Fibroblast of lung (primary cell): ENCODE results near the gene CCNL1. TPM values are rescaled to one million over a fixed set of nuclear protein-coding genes. Genes with fewer than 3 reads are reported as not detected.
"Not testable (repeated sequence)": the region's sequence is repeated elsewhere in the genome, so short reads cannot be mapped to it uniquely, and the experiment has no call there.

Source experiments
- DNase-seq, 2 donors: peaks; one replicate each; pipeline versions ENCODE4 v3.0.0 to v3.0.0-alpha.2; 2010; ENCODE audit warnings: low read depth in 2 of 2
- H2AFZ ChIP-seq: 2 replicates; pipeline ENCODE4 v1.5.1; 2012; ENCODE audit warnings: low read length, control low read depth, inconsistent platforms
- H3K27ac ChIP-seq: 2 replicates; pipeline ENCODE4 v1.5.1; 2011; ENCODE audit warnings: low read length, control low read depth; ENCODE audit not compliant: insufficient read depth
- H3K27me3 ChIP-seq: 2 replicates; pipeline ENCODE4 v1.5.1; 2011; ENCODE audit warnings: mild to moderate bottlenecking, low read length; ENCODE audit not compliant: control insufficient read depth, insufficient read depth
- H3K36me3 ChIP-seq: 2 replicates; pipeline ENCODE4 v1.5.1; 2011; ENCODE audit warnings: low read length; ENCODE audit not compliant: control insufficient read depth, insufficient read depth
- H3K4me1 ChIP-seq: 2 replicates; pipeline ENCODE4 v1.5.1; 2011; ENCODE audit warnings: low read length; ENCODE audit not compliant: control insufficient read depth, insufficient read depth; ENCODE audit errors: extremely low read depth
- H3K4me2 ChIP-seq: 2 replicates; pipeline ENCODE4 v1.5.1; 2011; ENCODE audit warnings: low read length, control low read depth; ENCODE audit not compliant: insufficient read depth; ENCODE audit errors: extremely low read depth
- H3K4me3 ChIP-seq, 4 experiments: fragments of 200-600 bp in 1 of 4; sonication (generic) in 1 of 4; replicated peaks in 1 of 4; 2 replicates each; pipeline ENCODE4 v1.5.1; 2011 to 2016; ENCODE audit warnings: low read length in 4 of 4, low read depth in 3 of 4, mild to moderate bottlenecking in 3 of 4, control low read depth in 2 of 4, inconsistent platforms in 1 of 4, mixed read lengths in 1 of 4; ENCODE audit not compliant: insufficient read depth in 1 of 4; ENCODE audit errors: control extremely low read depth in 1 of 4
- H3K79me2 ChIP-seq: 2 replicates; pipeline ENCODE4 v1.5.1; 2012; ENCODE audit warnings: mild to moderate bottlenecking, low read length, inconsistent platforms; ENCODE audit not compliant: control insufficient read depth, insufficient read depth
- H3K9ac ChIP-seq: 2 replicates; pipeline ENCODE4 v1.5.1; 2011; ENCODE audit warnings: mild to moderate bottlenecking, low read length, control low read depth; ENCODE audit not compliant: insufficient read depth
- H3K9me3 ChIP-seq: 2 replicates; pipeline ENCODE4 v1.5.1; 2012; ENCODE audit warnings: low read depth, low read length; ENCODE audit not compliant: control insufficient read depth, insufficient read depth
- H4K20me1 ChIP-seq: 2 replicates; pipeline ENCODE4 v1.5.1; 2011; ENCODE audit warnings: low read length; ENCODE audit not compliant: control insufficient read depth, insufficient read depth; ENCODE audit errors: extremely low read depth
- EZH2 ChIP-seq: IDR thresholded peaks from 2 replicates; pipeline ENCODE4 v1.5.1; 2012; ENCODE audit warnings: low read length, control low read depth, mild to moderate bottlenecking; ENCODE audit errors: missing control alignments
- polyA plus RNA-seq, 2 donors: library from polyadenylated mRNA; depleted of rRNA in 1 of 2; stranded (reverse) in 1 of 2; unstranded in 1 of 2; fragments of >200 nt; gene quantifications; 2 replicates each; pipeline ENCODE4 v1.2.1, GENCODE V29; 2011 to 2012; ENCODE audit warnings: missing spikeins in 1 of 2
- total RNA-seq: library from RNA; depleted of rRNA; stranded (reverse); fragments of >200 nt; gene quantifications from 2 replicates; pipeline ENCODE4 v1.2.1, GENCODE V29; 2014
- TF ChIP-seq, protein P1 (sequence below), 2 donors: IDR thresholded peaks in 1 of 2; conservative IDR thresholded peaks in 1 of 2; 1 replicate in 1 of 2; 2 replicates in 1 of 2; pipeline ENCODE4 v1.5.1; 2011 to 2012; ENCODE audit warnings: low read length in 2 of 2, control low read depth in 1 of 2, inconsistent platforms in 1 of 2, low read depth in 1 of 2, mild to moderate bottlenecking in 1 of 2

The CCNL1 gene
- total and polyA plus RNA-seq, 2 donors (not counting 1 experiment from before 2014, with no cell fraction given), result 63.8 to 219 TPM

DNA sequence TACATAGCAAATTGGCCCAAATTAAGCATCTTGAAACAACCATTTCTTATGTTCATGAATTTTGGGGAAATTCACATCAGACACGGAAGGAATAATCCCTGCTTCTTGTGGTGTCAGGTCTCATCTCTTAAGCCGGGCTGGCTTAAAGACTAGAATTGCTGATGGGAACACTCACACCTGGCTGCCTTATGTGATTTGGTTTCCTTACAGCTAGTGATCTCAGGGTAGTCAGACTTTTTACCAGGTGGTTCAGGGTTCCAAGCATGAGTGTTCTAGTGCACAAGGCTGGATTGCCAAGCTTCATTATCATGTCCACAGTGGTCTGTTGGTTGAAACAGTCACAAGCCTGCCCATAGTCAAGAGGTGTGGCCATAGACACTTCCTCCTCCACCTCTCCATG is 20.3 kb upstream of the CCNL1 start:
- Histone ChIP-seq H3K27ac (no peak overlapping the region), H3K9ac (no peak overlapping the region), H2AFZ (no peak overlapping the region), H3K36me3 (no peaks in the 10 kb centered on the region), H3K79me2 (peaks cover 16% of the 10 kb centered on the region), H3K27me3 (no peaks in the 10 kb centered on the region), H3K4me1 (peaks cover 5% of the 10 kb centered on the region), H3K4me2 (no peak overlapping the region), H3K4me3 (no peak overlapping the region), H3K9me3 (no peaks in the 10 kb centered on the region), H4K20me1 (no peaks in the 10 kb centered on the region)
- DNase-seq, result no peak
- TF ChIP-seq, protein P1, sequence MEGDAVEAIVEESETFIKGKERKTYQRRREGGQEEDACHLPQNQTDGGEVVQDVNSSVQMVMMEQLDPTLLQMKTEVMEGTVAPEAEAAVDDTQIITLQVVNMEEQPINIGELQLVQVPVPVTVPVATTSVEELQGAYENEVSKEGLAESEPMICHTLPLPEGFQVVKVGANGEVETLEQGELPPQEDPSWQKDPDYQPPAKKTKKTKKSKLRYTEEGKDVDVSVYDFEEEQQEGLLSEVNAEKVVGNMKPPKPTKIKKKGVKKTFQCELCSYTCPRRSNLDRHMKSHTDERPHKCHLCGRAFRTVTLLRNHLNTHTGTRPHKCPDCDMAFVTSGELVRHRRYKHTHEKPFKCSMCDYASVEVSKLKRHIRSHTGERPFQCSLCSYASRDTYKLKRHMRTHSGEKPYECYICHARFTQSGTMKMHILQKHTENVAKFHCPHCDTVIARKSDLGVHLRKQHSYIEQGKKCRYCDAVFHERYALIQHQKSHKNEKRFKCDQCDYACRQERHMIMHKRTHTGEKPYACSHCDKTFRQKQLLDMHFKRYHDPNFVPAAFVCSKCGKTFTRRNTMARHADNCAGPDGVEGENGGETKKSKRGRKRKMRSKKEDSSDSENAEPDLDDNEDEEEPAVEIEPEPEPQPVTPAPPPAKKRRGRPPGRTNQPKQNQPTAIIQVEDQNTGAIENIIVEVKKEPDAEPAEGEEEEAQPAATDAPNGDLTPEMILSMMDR (conservative IDR thresholded peaks at IDR 0.05 in 1 of 2, IDR thresholded peaks at IDR 0.05 in 1 of 2; ENCODE audit: low read depth in 1 of 2, low read length in 2 of 2), result no peak
- TF ChIP-seq EZH2, result no peak

DNA sequence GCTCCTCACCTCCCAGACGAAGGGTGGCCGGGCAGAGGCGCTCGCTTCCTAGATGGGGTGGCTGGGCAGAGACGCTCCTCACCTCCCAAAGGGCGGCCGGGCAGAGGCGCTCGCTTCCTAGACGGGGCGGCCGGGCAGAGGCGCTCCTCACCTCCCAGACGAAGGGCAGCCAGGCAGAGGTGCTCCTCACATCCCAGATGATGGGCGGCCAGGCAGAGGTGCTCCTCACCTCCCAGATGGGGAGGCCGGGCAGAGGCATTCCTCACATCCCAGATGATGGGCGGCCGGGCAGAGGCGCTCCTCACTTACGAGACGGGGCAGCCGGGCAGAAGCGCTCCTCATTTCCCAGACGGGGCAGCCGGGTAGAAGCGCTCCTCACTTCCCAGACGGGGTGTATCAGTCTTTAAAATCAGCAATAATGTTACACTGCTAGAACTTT is 19.4 kb upstream of the CCNL1 start:
- no peak overlapping the region for H3K4me2 ChIP-seq
- no peaks in the 10 kb centered on the region for H3K27me3 ChIP-seq
- H4K20me1 ChIP-seq, result no peaks in the 10 kb centered on the region
- no peak overlapping the region for H3K9ac ChIP-seq
- no peak for DNase-seq
- peaks cover 16% of the 10 kb centered on the region for H3K79me2 ChIP-seq
- no peak overlapping the region for H3K4me3 ChIP-seq
- TF ChIP-seq EZH2, result no peak
- TF ChIP-seq, protein P1 (conservative IDR thresholded peaks at IDR 0.05 in 1 of 2, IDR thresholded peaks at IDR 0.05 in 1 of 2; ENCODE audit: low read depth in 1 of 2, low read length in 2 of 2), result no peak
- H2AFZ ChIP-seq, result no peak overlapping the region
- H3K4me1 ChIP-seq, result peaks cover 5% of the 10 kb centered on the region
- no peaks in the 10 kb centered on the region for H3K9me3 ChIP-seq
- H3K27ac ChIP-seq, result no peak overlapping the region
- H3K36me3 ChIP-seq, result no peaks in the 10 kb centered on the region

DNA sequence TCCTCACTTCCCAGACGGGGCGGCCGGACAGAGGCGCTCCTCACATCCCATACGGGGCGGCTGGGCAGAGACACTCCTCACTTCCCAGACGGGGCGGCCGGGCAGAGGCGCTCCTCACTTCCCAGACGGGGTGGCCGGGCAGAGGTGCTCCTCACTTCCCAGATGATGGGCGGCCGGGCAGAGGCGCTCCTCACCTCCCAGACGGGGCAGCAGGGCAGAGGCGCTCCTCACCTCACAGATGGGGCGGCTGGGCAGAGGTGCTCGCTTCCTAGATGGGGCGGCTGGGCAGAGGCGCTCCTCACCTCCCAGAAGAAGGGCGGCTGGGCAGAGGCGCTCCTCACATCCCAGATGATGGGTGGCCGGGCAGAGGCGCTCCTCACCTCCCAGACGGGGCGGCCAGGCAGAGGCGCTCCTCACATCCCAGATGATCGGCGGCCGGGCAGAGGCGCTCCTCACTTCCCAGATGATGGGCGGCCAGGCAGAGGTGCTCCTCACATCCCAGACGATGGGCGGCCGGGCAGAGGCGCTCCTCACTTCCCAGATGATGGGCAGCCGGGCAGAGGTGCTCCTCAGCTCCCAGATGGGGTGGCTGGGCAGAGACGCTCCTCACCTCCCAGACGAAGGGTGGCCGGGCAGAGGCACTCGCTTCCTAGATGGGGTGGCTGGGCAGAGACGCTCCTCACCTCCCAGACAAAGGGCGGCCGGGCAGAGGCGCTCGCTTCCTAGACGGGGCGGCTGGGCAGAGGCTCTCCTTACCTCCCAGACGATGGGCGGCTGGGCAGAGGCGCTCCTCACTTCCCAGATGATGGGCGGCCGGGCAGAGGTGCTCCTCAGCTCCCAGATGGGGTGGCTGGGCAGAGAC is 18.8 kb upstream of the CCNL1 start:
- H3K9me3 ChIP-seq, DNase-seq, H3K36me3 ChIP-seq, H3K4me2 ChIP-seq, H3K9ac ChIP-seq, H3K4me3 ChIP-seq, H4K20me1 ChIP-seq, H3K27ac ChIP-seq, H3K27me3 ChIP-seq, H2AFZ ChIP-seq: not testable (repeated sequence)
- Histone ChIP-seq H3K4me1 (peaks cover 10% of the 10 kb centered on the region), H3K79me2 (peaks cover 16% of the 10 kb centered on the region)

DNA sequence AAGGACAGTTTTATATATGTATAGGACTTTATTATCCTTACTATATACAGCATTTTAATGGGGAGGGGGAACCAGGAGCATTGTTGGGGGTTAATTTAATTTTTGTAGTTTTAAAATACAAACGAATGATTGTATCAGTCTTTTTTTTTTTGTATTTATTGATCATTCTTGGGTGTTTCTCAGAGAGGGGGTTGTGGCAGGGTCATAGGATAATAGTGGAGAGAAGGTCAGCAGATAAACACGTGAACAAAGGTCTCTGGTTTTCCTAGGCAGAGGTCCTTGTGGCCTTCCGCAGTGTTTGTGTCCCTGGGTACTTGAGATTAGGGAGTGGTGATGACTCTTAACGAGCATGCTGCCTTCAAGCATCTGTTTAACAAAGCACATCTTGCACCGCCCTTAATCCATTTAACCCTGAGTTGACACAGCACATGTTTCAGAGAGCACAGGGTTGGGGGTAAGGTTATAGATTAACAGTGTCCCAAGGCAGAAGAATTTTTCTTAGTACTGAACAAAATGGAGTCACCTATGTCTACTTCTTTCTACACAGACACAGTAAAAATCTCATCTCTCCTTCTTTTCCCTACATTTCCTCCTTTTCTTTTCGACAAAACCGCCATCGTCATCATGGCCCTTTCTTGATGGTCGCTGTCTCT is 18.0 kb upstream of the CCNL1 start:
- H4K20me1 ChIP-seq, H2AFZ ChIP-seq, H3K27me3 ChIP-seq, DNase-seq, H3K9ac ChIP-seq, H3K36me3 ChIP-seq, H3K9me3 ChIP-seq, H3K4me3 ChIP-seq, H3K27ac ChIP-seq, H3K4me2 ChIP-seq: not testable (repeated sequence)
- Histone ChIP-seq H3K4me1 (peaks cover 10% of the 10 kb centered on the region), H3K79me2 (peaks cover 16% of the 10 kb centered on the region)
